CD4-positive, alpha-beta T cell treated with Interleukin-21 for 1 hour (primary cell): ENCODE results near the gene LIN52.

Experiments used
- DNase-seq: peaks from one replicate; pipeline ENCODE4 v3.0.0-alpha.2; 2020

LIN52 gene

GRCh38 chr14:74195623-74196022 is 110.9 kb downstream of the LIN52 start:
- DNase-seq: no peak

- no peak for DNase-seq
Measured at GRCh38 chr14:74198441-74199234, 113.9 kb downstream of the LIN52 start.

GRCh38 chr14:74202113-74202512 is 117.4 kb downstream of the LIN52 start:
- no peak for DNase-seq

- no peak for DNase-seq
Measured at GRCh38 chr14:74203639-74204038, 118.9 kb downstream of the LIN52 start.

- DNase-seq: no peak
Measured at GRCh38 chr14:74204491-74204890, 119.7 kb downstream of the LIN52 start.

- no peak for DNase-seq
Measured at GRCh38 chr14:74205882-74206281, 121.1 kb downstream of the LIN52 start.

GRCh38 chr14:74207943-74208342 is 123.2 kb downstream of the LIN52 start:
- no peak for DNase-seq

GRCh38 chr14:74208642-74209041 is 123.9 kb downstream of the LIN52 start:
- DNase-seq: no peak

GRCh38 chr14:74211945-74212580 is 127.3 kb downstream of the LIN52 start:
- DNase-seq: no peak

GRCh38 chr14:74213907-74214803 is 129.4 kb downstream of the LIN52 start:
- DNase-seq: no peak

GRCh38 chr14:74216671-74217070 is 131.9 kb downstream of the LIN52 start:
- no peak for DNase-seq

GRCh38 chr14:74217672-74218448 is 133.1 kb downstream of the LIN52 start:
- peak; percentile 65 for DNase-seq

- no peak for DNase-seq
Measured at GRCh38 chr14:74218462-74218861, 133.7 kb downstream of the LIN52 start.

GRCh38 chr14:74219277-74220205 is 134.8 kb downstream of the LIN52 start:
- no peak for DNase-seq

- DNase-seq: no peak
Measured at GRCh38 chr14:74220991-74221390, 136.2 kb downstream of the LIN52 start.

- DNase-seq: no peak
Measured at GRCh38 chr14:74221741-74222140, 137.0 kb downstream of the LIN52 start.

- no peak for DNase-seq
Measured at GRCh38 chr14:74223016-74223415, 138.3 kb downstream of the LIN52 start.

GRCh38 chr14:74231784-74232183 is 147.0 kb downstream of the LIN52 start:
- no peak for DNase-seq

GRCh38 chr14:74235017-74235416 is 150.3 kb downstream of the LIN52 start:
- no peak for DNase-seq

GRCh38 chr14:74237441-74237840 is 152.7 kb downstream of the LIN52 start:
- no peak for DNase-seq
